GM15510 (cell line): ENCODE data around the gene NMRAL1.
A peak's percentile ranks its signal among the peaks of the same experiment; 100 is the strongest.

Source experiments
- POLR2A ChIP-seq: IDR thresholded peaks from 3 replicates; pipeline ENCODE4 v1.6.1; 2011; ENCODE audit warnings: borderline replicate concordance; ENCODE audit not compliant: insufficient read length; ENCODE audit errors: extremely low read depth

NMRAL1 gene

GRCh38 chr16:4487955-4488498 is 13.6 kb upstream of the NMRAL1 start:
- no peak for TF ChIP-seq POLR2A

GRCh38 chr16:4486126-4486893 is 11.9 kb upstream of the NMRAL1 start:
- no peak for TF ChIP-seq POLR2A

- no peak for TF ChIP-seq POLR2A
These were observed 7.5 kb upstream of the NMRAL1 start for GRCh38 chr16:4481963-4482362.

GRCh38 chr16:4481526-4481925 is 7.1 kb upstream of the NMRAL1 start:
- TF ChIP-seq POLR2A = no peak

GRCh38 chr16:4477966-4478365 is 3.5 kb upstream of the NMRAL1 start:
- TF ChIP-seq POLR2A = no peak

GRCh38 chr16:4475880-4476788 is 1.7 kb upstream of the NMRAL1 start, which contains the start of gene HMOX2:
TSS of gene HMOX2 (plus strand) at chr16:4476398. CDS start at chr16:4505525, 29,127 bp downstream.
- TF ChIP-seq POLR2A = peak; percentile 98

- TF ChIP-seq POLR2A = no peak
These were observed 1.5 kb downstream of the NMRAL1 start for GRCh38 chr16:4472880-4473279.

GRCh38 chr16:4471869-4472268 is 2.6 kb downstream of the NMRAL1 start:
- TF ChIP-seq POLR2A = no peak

GRCh38 chr16:4468972-4469371 is 5.5 kb downstream of the NMRAL1 start:
- TF ChIP-seq POLR2A = no peak

- no peak for TF ChIP-seq POLR2A
These were observed 6.5 kb downstream of the NMRAL1 start for GRCh38 chr16:4467916-4468315.

- TF ChIP-seq POLR2A = no peak
These were observed 8.2 kb downstream of the NMRAL1 start for GRCh38 chr16:4465977-4466779.

GRCh38 chr16:4463522-4464163 is 10.8 kb downstream of the NMRAL1 start:
- no peak for TF ChIP-seq POLR2A

GRCh38 chr16:4461250-4462085 is 13.0 kb downstream of the NMRAL1 start:
- no peak for TF ChIP-seq POLR2A
